Measurements from ENCODE around the gene SLC25A5.

DNA sequence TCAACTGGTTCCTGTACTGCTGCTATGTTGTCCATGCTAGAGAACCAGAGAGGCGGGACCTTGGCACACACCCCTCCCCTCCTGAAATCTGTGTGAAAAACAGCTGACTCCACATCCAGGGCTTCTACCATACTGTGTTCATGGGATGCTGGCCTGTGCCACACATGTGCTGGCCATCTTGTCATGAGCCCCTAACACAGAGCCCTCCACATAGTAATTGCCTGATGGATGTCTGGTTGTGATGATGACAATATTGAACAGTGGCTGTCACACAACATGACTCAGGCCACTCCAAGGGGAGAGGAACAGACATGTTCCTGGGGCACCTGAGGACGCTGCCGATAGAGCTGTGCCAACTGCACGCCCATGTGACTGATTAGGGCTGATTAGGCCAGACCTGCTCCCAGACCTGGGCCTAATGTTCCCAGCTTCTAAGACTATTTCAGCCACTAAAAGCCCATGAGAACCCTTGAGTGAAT is 13.1 kb downstream of the SLC25A5 start:
- no peak for TF ChIP-seq POLR2AphosphoS5 (IDR thresholded peaks at IDR 0.05)
- TF ChIP-seq, protein P1, sequence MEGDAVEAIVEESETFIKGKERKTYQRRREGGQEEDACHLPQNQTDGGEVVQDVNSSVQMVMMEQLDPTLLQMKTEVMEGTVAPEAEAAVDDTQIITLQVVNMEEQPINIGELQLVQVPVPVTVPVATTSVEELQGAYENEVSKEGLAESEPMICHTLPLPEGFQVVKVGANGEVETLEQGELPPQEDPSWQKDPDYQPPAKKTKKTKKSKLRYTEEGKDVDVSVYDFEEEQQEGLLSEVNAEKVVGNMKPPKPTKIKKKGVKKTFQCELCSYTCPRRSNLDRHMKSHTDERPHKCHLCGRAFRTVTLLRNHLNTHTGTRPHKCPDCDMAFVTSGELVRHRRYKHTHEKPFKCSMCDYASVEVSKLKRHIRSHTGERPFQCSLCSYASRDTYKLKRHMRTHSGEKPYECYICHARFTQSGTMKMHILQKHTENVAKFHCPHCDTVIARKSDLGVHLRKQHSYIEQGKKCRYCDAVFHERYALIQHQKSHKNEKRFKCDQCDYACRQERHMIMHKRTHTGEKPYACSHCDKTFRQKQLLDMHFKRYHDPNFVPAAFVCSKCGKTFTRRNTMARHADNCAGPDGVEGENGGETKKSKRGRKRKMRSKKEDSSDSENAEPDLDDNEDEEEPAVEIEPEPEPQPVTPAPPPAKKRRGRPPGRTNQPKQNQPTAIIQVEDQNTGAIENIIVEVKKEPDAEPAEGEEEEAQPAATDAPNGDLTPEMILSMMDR (IDR thresholded peaks at IDR 0.05), result no peak
- no peak for TF ChIP-seq POLR2A (IDR thresholded peaks at IDR 0.05; ENCODE audit: low read depth)
- TF ChIP-seq EP300 (IDR thresholded peaks at IDR 0.05), result no peak
